GM15510 (cell line): ENCODE measurements around the gene TRAF5.

Source experiments
- POLR2A ChIP-seq: IDR thresholded peaks from 3 replicates; pipeline ENCODE4 v1.6.1; 2011; ENCODE audit warnings: borderline replicate concordance; ENCODE audit not compliant: insufficient read length; ENCODE audit errors: extremely low read depth

The TRAF5 gene

GRCh38 chr1:211377539-211378450 lies 51.2 kb downstream of the TRAF5 start:
- no peak for TF ChIP-seq POLR2A

GRCh38 chr1:211378844-211379243 lies 52.2 kb downstream of the TRAF5 start:
- no peak for TF ChIP-seq POLR2A

GRCh38 chr1:211379446-211379845 lies 52.8 kb downstream of the TRAF5 start:
- TF ChIP-seq POLR2A, result no peak

GRCh38 chr1:211381481-211382181 lies 55.0 kb downstream of the TRAF5 start:
- no peak for TF ChIP-seq POLR2A

- TF ChIP-seq POLR2A, result no peak
These were observed 55.6 kb downstream of the TRAF5 start for GRCh38 chr1:211382182-211382713.

- TF ChIP-seq POLR2A, result peak; percentile 98
These were observed 56.3 kb downstream of the TRAF5 start for GRCh38 chr1:211382714-211383480.

GRCh38 chr1:211384524-211384923 lies 57.9 kb downstream of the TRAF5 start:
- no peak for TF ChIP-seq POLR2A

GRCh38 chr1:211386921-211387320 lies 60.3 kb downstream of the TRAF5 start:
- TF ChIP-seq POLR2A, result no peak

GRCh38 chr1:211393203-211393602 lies 66.6 kb downstream of the TRAF5 start:
- TF ChIP-seq POLR2A, result no peak

GRCh38 chr1:211411639-211412038 lies 85.0 kb downstream of the TRAF5 start:
- no peak for TF ChIP-seq POLR2A

GRCh38 chr1:211415700-211416099 lies 89.1 kb downstream of the TRAF5 start:
- TF ChIP-seq POLR2A, result no peak

- no peak for TF ChIP-seq POLR2A
These were observed 93.8 kb downstream of the TRAF5 start for GRCh38 chr1:211420389-211420788.

- TF ChIP-seq POLR2A, result no peak
These were observed 94.3 kb downstream of the TRAF5 start for GRCh38 chr1:211420845-211421454.

- TF ChIP-seq POLR2A, result no peak
These were observed 97.4 kb downstream of the TRAF5 start for GRCh38 chr1:211424018-211424417.
